ENCODE data around the gene MAST1.
A peak's percentile ranks its signal among the peaks of the same experiment; 100 is the strongest.
"Not testable (repeated sequence)": the region's sequence is repeated elsewhere in the genome, so short reads cannot be mapped to it uniquely, and the experiment has no call there.

Gene MAST1

DNA sequence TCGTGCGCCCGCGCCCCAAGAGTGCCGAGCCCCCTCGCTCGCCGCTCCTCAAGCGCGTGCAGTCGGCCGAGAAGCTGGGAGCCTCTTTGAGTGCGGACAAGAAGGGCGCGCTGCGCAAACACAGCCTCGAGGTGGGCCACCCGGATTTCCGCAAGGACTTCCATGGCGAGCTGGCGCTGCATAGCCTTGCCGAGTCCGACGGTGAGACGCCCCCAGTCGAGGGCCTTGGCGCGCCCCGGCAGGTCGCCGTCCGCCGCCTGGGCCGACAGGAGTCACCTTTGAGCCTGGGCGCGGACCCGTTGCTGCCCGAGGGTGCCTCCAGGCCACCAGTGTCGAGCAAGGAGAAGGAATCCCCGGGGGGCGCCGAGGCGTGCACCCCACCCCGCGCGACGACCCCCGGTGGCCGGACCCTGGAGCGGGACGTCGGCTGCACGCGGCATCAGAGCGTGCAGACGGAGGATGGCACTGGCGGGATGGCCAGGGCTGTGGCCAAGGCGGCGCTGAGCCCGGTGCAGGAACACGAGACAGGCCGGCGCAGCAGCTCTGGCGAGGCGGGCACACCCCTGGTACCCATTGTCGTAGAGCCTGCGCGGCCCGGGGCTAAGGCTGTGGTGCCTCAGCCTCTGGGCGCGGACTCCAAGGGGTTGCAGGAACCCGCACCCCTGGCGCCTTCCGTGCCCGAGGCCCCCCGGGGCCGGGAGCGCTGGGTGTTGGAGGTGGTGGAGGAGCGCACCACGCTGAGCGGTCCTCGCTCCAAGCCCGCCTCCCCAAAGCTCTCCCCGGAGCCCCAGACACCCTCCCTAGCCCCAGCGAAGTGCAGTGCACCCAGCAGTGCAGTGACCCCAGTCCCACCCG lies 35.8 kb downstream of the MAST1 start:
- DNase-seq = no peak

GRCh38 chr19:12875086-12875485 lies 36.8 kb downstream of the MAST1 start:
- DNase-seq = no peak

DNA sequence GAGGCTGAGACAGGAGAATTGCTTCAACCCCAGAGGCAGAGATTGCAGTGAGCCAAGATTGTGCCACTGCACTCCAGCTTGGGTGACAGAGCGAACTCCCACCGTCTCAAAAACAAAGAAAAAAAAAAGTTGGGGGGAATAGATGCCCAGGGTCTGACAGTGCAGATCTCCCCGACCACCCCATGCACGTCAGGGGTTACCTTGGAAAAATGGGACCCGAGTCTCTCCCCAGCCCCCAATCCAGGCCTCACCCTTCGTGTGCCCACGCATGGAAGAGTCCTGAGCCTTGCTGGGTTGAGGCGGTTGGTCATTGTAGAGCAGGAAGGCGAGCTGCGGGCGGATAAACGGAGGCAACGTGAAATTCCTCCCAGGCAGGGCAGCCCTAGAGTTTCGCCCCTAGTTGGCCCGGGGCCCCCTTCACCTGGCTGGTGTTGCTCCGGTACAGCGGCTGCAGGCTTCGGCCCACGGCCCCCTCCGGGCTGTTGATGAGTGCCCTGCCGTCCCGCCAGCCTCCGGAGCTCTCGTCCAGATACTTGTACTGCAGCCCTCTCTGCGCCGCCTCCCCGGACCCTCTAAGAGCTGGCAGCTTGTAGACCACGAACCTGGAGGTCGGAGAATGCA lies 42.3 kb downstream of the MAST1 start:
- DNase-seq = no peak

DNA sequence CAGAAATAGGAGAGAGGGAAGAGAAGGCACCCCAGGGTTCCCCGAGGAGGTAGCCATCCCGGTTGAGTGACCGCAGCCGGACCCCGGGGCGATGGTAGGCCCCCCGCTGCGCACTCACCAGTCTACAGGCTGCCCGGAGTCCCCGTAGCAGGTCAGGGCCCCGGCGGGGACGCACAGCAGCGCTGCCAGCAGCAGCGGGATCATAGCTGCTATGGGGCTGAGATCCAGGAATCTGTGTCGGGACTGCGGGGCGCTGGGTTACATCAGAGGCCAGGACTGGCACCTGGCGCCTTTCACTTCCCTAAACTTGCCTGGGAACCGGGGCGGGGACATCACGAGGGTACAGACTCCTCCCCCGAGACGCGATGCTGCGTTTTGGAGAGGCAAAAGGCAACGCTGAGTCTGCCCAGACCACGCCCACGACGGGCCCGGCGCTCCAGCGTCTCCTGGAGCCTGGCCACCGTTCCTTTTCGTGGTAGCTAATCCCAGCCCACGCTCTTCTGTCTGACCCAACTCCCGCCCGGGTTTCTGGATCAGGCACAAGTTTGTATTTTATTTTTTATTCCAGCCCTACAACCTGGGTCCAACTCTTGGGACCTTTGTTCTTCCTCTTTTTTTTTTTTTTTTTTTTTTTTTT lies 43.0 kb downstream of the MAST1 start, which contains the start of gene DNASE2:
Gene DNASE2, minus strand, starts transcription at position 278 of the 637 bp plus-strand sequence. Its CDS starts 74 bp downstream, at position 204.
- peak; percentile 88 for DNase-seq

GRCh38 chr19:12882589-12882988 lies 44.3 kb downstream of the MAST1 start:
- no peak for DNase-seq

DNA sequence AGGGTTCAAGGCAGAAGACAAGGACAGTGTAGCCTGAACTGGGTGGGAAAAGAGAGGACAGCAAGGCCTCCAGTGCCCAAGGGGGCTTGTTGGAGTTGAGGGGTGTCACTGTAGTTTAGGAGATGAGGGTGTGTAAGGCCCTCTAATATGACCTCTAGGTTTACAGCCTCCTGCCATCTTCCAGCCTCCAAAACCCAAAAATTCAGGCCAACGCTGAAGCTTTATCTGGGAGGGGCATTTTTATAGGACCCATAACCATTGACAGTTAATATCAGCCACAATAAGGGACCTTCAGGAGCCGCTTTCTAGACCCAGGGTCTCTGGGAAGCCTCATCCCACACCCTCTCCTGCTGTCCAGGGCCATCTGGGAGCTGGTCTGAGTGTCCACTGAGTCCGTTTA lies 45.9 kb downstream of the MAST1 start:
- no peak for DNase-seq

DNA sequence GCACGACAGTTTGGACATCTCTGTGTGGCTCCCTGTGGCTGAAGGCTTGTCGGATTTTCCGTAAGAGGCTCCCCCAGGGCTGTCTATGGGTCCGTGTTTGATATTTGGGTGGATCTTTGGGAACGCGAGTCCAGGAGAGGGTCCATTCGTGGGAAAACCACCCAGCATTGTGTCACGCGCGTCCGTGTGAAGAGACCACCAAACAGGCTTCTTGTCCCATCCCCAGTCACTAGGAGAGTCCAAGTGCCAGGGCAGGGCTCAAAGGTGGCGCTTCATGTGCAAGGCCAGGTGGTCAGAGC lies 46.3 kb downstream of the MAST1 start:
- no peak for DNase-seq

GRCh38 chr19:12884926-12885748 lies 46.8 kb downstream of the MAST1 start:
- DNase-seq = peak; percentile 91

DNA sequence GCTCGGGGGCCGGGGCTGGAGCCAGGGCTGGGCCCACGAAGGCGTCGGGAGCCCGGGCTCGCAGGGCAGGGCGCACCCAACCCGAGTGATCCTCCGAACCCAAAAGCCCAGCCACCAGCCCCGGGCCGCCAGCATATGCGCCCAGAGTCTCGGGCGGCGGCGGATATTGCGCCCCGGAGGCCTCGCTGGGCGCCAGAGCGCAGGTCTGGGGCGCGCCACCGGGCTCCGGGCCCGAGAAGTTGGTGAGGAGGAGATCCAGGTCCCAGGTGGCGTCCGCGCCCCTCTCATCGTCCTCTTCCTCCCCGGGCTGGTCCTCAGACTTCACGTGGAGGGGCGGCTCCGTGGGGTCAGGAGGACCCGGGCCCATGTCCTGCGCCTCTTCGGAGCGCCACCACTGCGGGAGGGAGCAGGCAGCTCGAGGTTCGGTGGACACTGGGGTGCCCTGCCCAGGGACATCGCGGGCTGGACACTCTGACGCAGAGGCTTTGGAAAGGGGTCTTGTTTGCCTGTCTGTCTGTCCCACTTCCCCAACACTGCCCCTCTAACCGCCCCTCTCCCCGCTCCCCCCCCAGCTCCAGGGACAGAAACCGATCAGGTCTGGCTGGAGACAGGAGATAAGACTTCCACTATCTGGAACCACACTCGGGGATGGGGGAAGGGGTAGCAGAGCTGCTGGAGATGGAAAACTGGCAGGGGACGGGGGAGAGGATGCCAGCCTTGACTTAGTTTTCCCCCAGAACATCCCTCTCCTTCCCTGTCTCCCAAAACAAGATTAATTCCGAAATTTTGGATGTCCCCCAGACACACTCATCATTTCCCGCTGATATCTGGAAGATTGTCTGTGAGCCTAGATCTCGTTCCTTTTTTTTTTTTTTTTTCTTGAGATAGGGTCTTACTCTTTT lies 47.7 kb downstream of the MAST1 start:
- DNase-seq = no peak

GRCh38 chr19:12886651-12886968 lies 48.3 kb downstream of the MAST1 start:
- no peak for DNase-seq

DNA sequence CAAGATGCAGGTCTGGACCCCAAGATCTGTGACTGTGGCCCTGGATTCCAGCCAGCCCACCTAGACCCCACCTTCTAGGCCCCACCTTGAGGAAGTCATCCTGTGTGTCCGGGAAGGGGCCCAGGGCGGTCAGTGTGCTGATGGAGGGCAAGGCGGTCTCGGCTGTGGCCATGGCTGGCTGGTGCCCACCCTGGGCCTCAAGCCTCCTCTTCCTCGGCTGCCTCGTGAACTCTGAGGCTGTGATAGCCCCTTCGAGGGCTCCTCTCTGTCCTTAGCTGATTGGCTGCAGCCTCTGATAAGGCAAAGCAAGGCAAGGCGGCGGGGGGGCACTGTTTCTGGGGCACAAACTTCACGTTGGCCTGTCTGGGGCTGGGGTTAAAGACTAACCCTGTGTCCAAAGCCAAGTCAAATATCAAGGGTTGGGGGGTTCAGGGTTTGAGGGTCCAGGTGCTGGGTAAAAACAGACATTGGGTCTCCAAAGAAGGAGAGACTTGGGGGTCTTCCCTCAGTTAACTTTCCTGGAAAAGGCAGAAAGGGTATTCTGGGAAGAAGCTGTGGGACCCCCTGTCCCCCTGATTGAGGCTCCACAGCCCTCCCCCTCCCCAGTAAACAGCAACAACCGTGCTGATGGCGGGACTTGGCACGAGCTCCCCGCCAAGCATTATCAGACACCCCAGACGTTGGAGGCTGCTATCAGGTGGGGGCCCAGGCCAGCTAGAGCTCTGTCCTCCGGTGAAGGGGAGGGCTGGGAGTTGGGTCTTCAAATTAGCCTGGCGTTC lies 48.8 kb downstream of the MAST1 start, which contains the start of gene KLF1:
Gene KLF1, minus strand, starts transcription at position 233 of the 779 bp plus-strand sequence. Its CDS starts 61 bp downstream, at position 172.
- no peak for DNase-seq

DNA sequence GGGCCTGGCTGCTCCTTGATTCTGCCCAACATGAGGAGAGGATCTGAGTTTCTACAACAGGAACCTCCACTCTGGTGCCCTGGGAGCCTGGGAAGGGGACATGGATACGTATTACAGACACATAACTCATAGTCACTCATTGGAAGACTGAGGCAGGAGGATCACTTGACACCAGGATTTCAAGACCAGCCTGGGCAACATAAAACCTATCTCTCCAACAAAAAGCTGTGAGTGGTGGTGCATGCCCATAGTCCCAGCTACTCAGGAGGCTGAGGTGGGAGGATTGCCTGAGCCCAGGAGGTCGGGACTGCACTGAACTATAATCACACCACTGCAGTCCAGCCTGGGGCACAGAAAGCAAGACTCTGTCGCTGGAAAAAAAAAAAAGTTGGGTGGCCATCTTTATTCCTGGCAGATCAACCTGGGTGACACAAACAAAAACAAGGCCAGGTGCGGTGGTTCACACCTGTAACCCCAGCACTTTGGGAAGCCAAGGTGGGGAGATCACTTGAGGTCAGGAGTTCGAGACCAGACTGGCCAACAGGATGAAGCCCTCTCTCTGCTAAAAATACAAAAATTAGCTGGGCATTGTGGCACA lies 49.8 kb downstream of the MAST1 start:
- no peak for DNase-seq

DNA sequence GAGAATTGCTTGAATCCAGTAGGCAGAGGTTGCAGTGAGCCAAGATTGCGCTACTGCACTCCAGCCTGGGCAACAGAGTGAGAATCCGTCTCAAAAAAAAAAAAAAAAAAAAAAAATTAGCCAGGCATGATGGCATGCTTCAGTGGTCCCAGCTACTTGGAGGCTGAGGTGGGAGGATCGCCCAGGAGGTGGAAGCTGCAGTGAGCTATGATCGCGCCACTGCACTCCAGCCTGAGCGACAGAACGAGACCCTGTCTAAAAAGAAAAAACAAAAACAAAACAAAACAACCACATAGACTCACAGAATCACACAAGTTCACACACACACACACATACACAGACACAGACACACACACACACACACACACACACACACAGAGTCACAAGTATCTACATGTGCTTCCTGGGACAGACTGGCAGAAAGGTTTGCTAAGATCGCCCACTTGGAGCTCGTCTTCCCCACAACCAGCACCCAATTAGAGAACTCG lies 52.0 kb downstream of the MAST1 start:
- DNase-seq = not testable (repeated sequence)

GRCh38 chr19:12890787-12891552 lies 52.7 kb downstream of the MAST1 start, which contains the start of gene GCDH:
GCDH (plus strand) TSS chr19:12891160; CDS start chr19:12891305, 145 bp downstream.
- peak; percentile 98 for DNase-seq

GRCh38 chr19:12891553-12892021 lies 53.3 kb downstream of the MAST1 start:
- DNase-seq = no peak

DNA sequence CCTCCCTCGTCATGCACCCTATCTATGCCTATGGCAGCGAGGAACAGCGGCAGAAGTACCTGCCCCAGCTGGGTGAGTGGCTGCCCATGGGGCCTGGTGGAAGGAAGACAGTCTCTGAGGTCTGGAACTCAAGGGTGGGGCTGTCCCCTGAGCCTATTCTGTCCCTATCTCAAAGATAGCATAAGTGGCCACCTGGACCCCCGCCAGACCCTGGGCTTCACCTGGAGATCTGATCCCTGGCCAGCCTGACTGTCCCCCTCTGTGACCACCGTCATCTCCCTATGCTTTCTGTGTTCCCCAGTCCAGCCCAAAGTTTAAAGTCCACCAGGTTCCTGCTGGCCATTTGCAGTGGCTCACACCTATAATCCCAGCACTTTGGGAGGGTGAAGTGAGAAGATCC lies 55.3 kb downstream of the MAST1 start:
- no peak for DNase-seq

DNA sequence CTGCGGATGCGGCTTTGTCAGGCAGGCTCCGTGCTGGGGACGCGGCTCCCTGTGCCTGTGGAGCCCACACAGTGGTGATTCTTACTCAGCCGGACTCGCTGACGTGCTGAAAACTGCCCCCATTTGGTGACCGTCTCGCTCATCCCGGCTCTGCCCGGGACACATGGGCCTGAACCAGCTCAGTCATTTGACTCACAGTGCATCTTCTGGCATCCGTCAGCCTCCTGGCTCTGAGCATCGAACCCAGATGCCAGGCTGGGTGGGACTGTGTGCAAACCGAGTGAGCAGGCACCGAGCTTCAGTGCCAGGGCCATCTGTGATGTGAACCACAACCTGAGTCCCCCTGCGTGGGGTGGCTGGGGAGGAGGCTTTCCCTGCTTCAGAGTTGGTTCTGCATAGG lies 58.1 kb downstream of the MAST1 start:
- no peak for DNase-seq

DNA sequence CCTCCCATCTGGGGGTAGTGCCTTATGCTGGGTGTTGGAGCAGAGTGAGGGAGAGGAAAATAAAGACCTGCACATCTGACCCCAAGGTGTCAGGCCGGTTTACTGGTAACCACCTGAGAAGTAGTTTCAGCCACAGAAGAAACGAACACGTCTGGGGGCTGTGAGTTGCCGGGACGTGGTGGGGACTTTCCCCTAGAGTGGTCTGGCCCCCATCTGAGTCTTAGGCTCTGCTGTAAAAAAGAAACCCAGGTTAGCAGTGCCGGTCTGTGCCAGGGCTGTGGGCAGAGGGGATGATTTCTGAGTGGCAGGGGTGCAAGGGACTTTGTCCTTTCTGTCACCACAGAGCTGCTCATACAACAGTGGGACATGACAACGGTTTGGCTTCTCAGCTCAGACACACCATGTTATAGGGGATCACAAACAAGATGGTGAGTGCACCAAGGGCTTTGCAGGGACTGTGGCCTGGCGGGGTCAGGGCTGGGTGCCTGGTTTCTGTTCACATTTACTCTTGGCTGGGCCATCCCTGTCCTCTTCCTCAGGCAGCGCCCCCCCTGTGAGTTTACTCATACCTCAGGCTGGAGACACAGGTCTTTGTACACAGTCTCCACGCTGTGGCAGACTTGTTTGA lies 61.7 kb downstream of the MAST1 start:
- DNase-seq = no peak

DNA sequence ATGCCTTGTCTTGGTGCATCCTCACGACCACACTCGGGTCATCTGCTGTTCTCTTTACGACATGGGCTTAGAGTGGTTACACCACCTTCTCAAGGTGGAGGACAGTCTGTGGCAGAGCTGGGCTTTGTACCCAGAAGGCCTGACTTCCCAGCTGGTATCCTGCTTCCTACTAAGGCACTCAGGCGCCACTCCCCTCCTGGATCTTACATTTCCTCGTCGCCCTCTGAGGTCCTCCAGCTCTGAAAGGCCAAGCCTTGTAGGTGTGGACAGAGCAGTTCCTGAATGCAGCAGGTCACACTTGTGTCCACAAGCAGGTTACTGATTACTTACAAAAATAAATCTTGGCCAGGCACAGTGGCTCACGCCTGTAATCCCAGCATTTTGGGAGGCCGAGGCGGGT lies 68.9 kb downstream of the MAST1 start:
- DNase-seq = no peak
